Measurements from ENCODE around the gene TNFRSF11A.
A peak's percentile ranks its signal among the peaks of the same experiment; 100 is the strongest.

TNFRSF11A gene

GRCh38 chr18:62372156-62372555 lies 47.0 kb downstream of the TNFRSF11A start:
- Mint-ChIP-seq H3K4me1 (ENCODE audit: low read depth) (peaks cover 51% of the 10 kb centered on the region), H3K9me3 (no peaks in the 10 kb centered on the region), H3K36me3 (ENCODE audit: low read depth) (peaks cover 32% of the 10 kb centered on the region), H3K4me3 (no peak overlapping the region), H3K27ac (no peak overlapping the region), H3K27me3 (ENCODE audit: low read depth) (no peaks in the 10 kb centered on the region)

GRCh38 chr18:62372882-62373281 lies 47.8 kb downstream of the TNFRSF11A start:
- H3K36me3 Mint-ChIP-seq (ENCODE audit: low read depth) = peaks cover 34% of the 10 kb centered on the region
- peaks cover 46% of the 10 kb centered on the region for H3K4me1 Mint-ChIP-seq (ENCODE audit: low read depth)
- no peaks in the 10 kb centered on the region for H3K27me3 Mint-ChIP-seq (ENCODE audit: low read depth)
- no peaks in the 10 kb centered on the region for H3K9me3 Mint-ChIP-seq
- no peak overlapping the region for H3K27ac Mint-ChIP-seq
- no peak overlapping the region for H3K4me3 Mint-ChIP-seq

- H3K4me1 Mint-ChIP-seq (ENCODE audit: low read depth) = peaks cover 45% of the 10 kb centered on the region
- peak overlapping the region; percentile 24 for H3K27ac Mint-ChIP-seq
- no peaks in the 10 kb centered on the region for H3K9me3 Mint-ChIP-seq
- H3K36me3 Mint-ChIP-seq (ENCODE audit: low read depth) = peaks cover 37% of the 10 kb centered on the region
- no peak overlapping the region for H3K4me3 Mint-ChIP-seq
- no peaks in the 10 kb centered on the region for H3K27me3 Mint-ChIP-seq (ENCODE audit: low read depth)
Observed at GRCh38 chr18:62374410-62374965, 49.4 kb downstream of the TNFRSF11A start.

GRCh38 chr18:62377131-62377807 lies 52.2 kb downstream of the TNFRSF11A start:
- H3K27me3 Mint-ChIP-seq (ENCODE audit: low read depth) = no peaks in the 10 kb centered on the region
- H3K27ac Mint-ChIP-seq = no peak overlapping the region
- no peak overlapping the region for H3K4me3 Mint-ChIP-seq
- H3K36me3 Mint-ChIP-seq (ENCODE audit: low read depth) = peaks cover 37% of the 10 kb centered on the region
- peaks cover under 1% of the 10 kb centered on the region for H3K9me3 Mint-ChIP-seq
- H3K4me1 Mint-ChIP-seq (ENCODE audit: low read depth) = peaks cover 29% of the 10 kb centered on the region

GRCh38 chr18:62379051-62379450 lies 53.9 kb downstream of the TNFRSF11A start:
- Mint-ChIP-seq H3K9me3 (peaks cover 6% of the 10 kb centered on the region), H3K27me3 (ENCODE audit: low read depth) (no peaks in the 10 kb centered on the region), H3K36me3 (ENCODE audit: low read depth) (peaks cover 45% of the 10 kb centered on the region), H3K4me1 (ENCODE audit: low read depth) (peaks cover 29% of the 10 kb centered on the region), H3K27ac (no peak overlapping the region), H3K4me3 (no peak overlapping the region)

- peaks cover 47% of the 10 kb centered on the region for H3K36me3 Mint-ChIP-seq (ENCODE audit: low read depth)
- peaks cover 6% of the 10 kb centered on the region for H3K9me3 Mint-ChIP-seq
- H3K4me1 Mint-ChIP-seq (ENCODE audit: low read depth) = peaks cover 19% of the 10 kb centered on the region
- no peak overlapping the region for H3K4me3 Mint-ChIP-seq
- no peaks in the 10 kb centered on the region for H3K27me3 Mint-ChIP-seq (ENCODE audit: low read depth)
- no peak overlapping the region for H3K27ac Mint-ChIP-seq
Observed at GRCh38 chr18:62381373-62381772, 56.3 kb downstream of the TNFRSF11A start.

- Mint-ChIP-seq H3K36me3 (ENCODE audit: low read depth) (peaks cover 31% of the 10 kb centered on the region), H3K4me1 (ENCODE audit: low read depth) (peaks cover 11% of the 10 kb centered on the region), H3K27me3 (ENCODE audit: low read depth) (no peaks in the 10 kb centered on the region), H3K9me3 (peaks cover 6% of the 10 kb centered on the region), H3K27ac (no peak overlapping the region), H3K4me3 (no peak overlapping the region)
Observed at GRCh38 chr18:62384068-62384467, 59.0 kb downstream of the TNFRSF11A start.

GRCh38 chr18:62384610-62385097 lies 59.5 kb downstream of the TNFRSF11A start:
- H3K27ac Mint-ChIP-seq = no peak overlapping the region
- peaks cover 6% of the 10 kb centered on the region for H3K9me3 Mint-ChIP-seq
- no peaks in the 10 kb centered on the region for H3K27me3 Mint-ChIP-seq (ENCODE audit: low read depth)
- H3K4me3 Mint-ChIP-seq = no peak overlapping the region
- peaks cover 28% of the 10 kb centered on the region for H3K36me3 Mint-ChIP-seq (ENCODE audit: low read depth)
- H3K4me1 Mint-ChIP-seq (ENCODE audit: low read depth) = peaks cover 9% of the 10 kb centered on the region

GRCh38 chr18:62386091-62386490 lies 61.0 kb downstream of the TNFRSF11A start:
- Mint-ChIP-seq H3K27me3 (ENCODE audit: low read depth) (no peaks in the 10 kb centered on the region), H3K4me1 (ENCODE audit: low read depth) (peaks cover 9% of the 10 kb centered on the region), H3K27ac (no peak overlapping the region), H3K36me3 (ENCODE audit: low read depth) (peaks cover 27% of the 10 kb centered on the region), H3K9me3 (peaks cover 6% of the 10 kb centered on the region), H3K4me3 (no peak overlapping the region)

- H3K27ac Mint-ChIP-seq = no peak overlapping the region
- no peaks in the 10 kb centered on the region for H3K27me3 Mint-ChIP-seq (ENCODE audit: low read depth)
- H3K9me3 Mint-ChIP-seq = peaks cover 6% of the 10 kb centered on the region
- no peak overlapping the region for H3K4me3 Mint-ChIP-seq
- peaks cover 9% of the 10 kb centered on the region for H3K4me1 Mint-ChIP-seq (ENCODE audit: low read depth)
- peaks cover 25% of the 10 kb centered on the region for H3K36me3 Mint-ChIP-seq (ENCODE audit: low read depth)
Observed at GRCh38 chr18:62386601-62387000, 61.5 kb downstream of the TNFRSF11A start.

GRCh38 chr18:62387257-62387656 lies 62.1 kb downstream of the TNFRSF11A start:
- no peaks in the 10 kb centered on the region for H3K27me3 Mint-ChIP-seq (ENCODE audit: low read depth)

GRCh38 chr18:62388855-62389760 lies 64.0 kb downstream of the TNFRSF11A start:
- H3K36me3 Mint-ChIP-seq (ENCODE audit: low read depth) = peaks cover 9% of the 10 kb centered on the region
- no peaks in the 10 kb centered on the region for H3K9me3 Mint-ChIP-seq
- no peaks in the 10 kb centered on the region for H3K27me3 Mint-ChIP-seq (ENCODE audit: low read depth)
- no peak overlapping the region for H3K27ac Mint-ChIP-seq
- no peak overlapping the region for H3K4me3 Mint-ChIP-seq
- H3K4me1 Mint-ChIP-seq (ENCODE audit: low read depth) = no peaks in the 10 kb centered on the region

More at GRCh38 chr18:62387257-62387656, 62.1 kb downstream of the TNFRSF11A start:
- H3K4me1 Mint-ChIP-seq (ENCODE audit: low read depth) = peaks cover 9% of the 10 kb centered on the region
- H3K36me3 Mint-ChIP-seq (ENCODE audit: low read depth) = peaks cover 25% of the 10 kb centered on the region
- H3K9me3 Mint-ChIP-seq = peaks cover 5% of the 10 kb centered on the region
- no peak overlapping the region for H3K27ac Mint-ChIP-seq
- no peak overlapping the region for H3K4me3 Mint-ChIP-seq

GRCh38 chr18:62389761-62390481 lies 64.8 kb downstream of the TNFRSF11A start:
- Mint-ChIP-seq H3K4me3 (no peak overlapping the region), H3K27ac (no peak overlapping the region), H3K27me3 (ENCODE audit: low read depth) (no peaks in the 10 kb centered on the region), H3K4me1 (ENCODE audit: low read depth) (no peaks in the 10 kb centered on the region), H3K36me3 (ENCODE audit: low read depth) (peaks cover 9% of the 10 kb centered on the region), H3K9me3 (no peaks in the 10 kb centered on the region)
